Effector CD8-positive, alpha-beta T cell (primary cell): ENCODE measurements around the gene UNC13A.
"Not testable (repeated sequence)": the region's sequence is repeated elsewhere in the genome, so short reads cannot be mapped to it uniquely, and the experiment has no call there.

Source experiments
- DNase-seq: peaks from one replicate; lab custom pipeline; 2025; lab: John Stamatoyannopoulos, UW

UNC13A gene

GRCh38 chr19:17570291-17570690 is 117.9 kb downstream of the UNC13A start:
- DNase-seq = not testable (repeated sequence)

GRCh38 chr19:17567940-17568339 is 120.2 kb downstream of the UNC13A start:
- DNase-seq = no peak

- no peak for DNase-seq
Observed at GRCh38 chr19:17565611-17566010, 122.5 kb downstream of the UNC13A start.

- DNase-seq = no peak
Observed at GRCh38 chr19:17564781-17565180, 123.4 kb downstream of the UNC13A start.

GRCh38 chr19:17562561-17562960 is 125.6 kb downstream of the UNC13A start:
- no peak for DNase-seq

GRCh38 chr19:17562097-17562496 is 126.1 kb downstream of the UNC13A start:
- DNase-seq = no peak

- DNase-seq = no peak
Observed at GRCh38 chr19:17560205-17560595, 128.0 kb downstream of the UNC13A start.

- DNase-seq = no peak
Observed at GRCh38 chr19:17557466-17557865, 130.7 kb downstream of the UNC13A start.

GRCh38 chr19:17556995-17557394 is 131.2 kb downstream of the UNC13A start:
- no peak for DNase-seq

GRCh38 chr19:17555929-17556813 is 132.0 kb downstream of the UNC13A start:
- no peak for DNase-seq

- peak; percentile 97 for DNase-seq
Observed at GRCh38 chr19:17555480-17555928, 132.7 kb downstream of the UNC13A start, which contains the start of gene COLGALT1. Gene COLGALT1, plus strand, starts transcription at chr19:17555649. Its CDS starts 65 bp downstream, at chr19:17555714.

- no peak for DNase-seq
Observed at GRCh38 chr19:17554968-17555479, 133.1 kb downstream of the UNC13A start.

GRCh38 chr19:17553256-17553655 is 134.9 kb downstream of the UNC13A start:
- DNase-seq = no peak

- DNase-seq = not testable (repeated sequence)
Observed at GRCh38 chr19:17552735-17553134, 135.4 kb downstream of the UNC13A start.
